Progenitor cell of endocrine pancreas (in vitro differentiated cells): ENCODE data around the gene KCTD4. TPM values are rescaled to one million over a fixed set of nuclear protein-coding genes. Genes with fewer than 3 reads are reported as not detected.

Experiments
- DNase-seq: peaks from one replicate; pipeline ENCODE4 v3.0.0; 2021; ENCODE audit warnings: low spot score; ENCODE audit not compliant: unreplicated experiment
- H3K27ac Mint-ChIP-seq: 2 replicates; pipeline ENCODE4 v1.8.0; 2021; ENCODE audit warnings: mild to moderate bottlenecking, moderate library complexity, mixed read lengths
- H3K27me3 Mint-ChIP-seq: 2 replicates; pipeline ENCODE4 v1.8.0; 2021; ENCODE audit warnings: mixed read lengths
- H3K36me3 Mint-ChIP-seq: 2 replicates; pipeline ENCODE4 v1.8.0; 2022; ENCODE audit warnings: mixed read lengths; ENCODE audit not compliant: insufficient read depth
- H3K4me1 Mint-ChIP-seq: 2 replicates; pipeline ENCODE4 v1.8.0; 2021; ENCODE audit warnings: low read depth, mixed read lengths
- H3K4me3 Mint-ChIP-seq: 2 replicates; pipeline ENCODE4 v1.8.0; 2021; ENCODE audit warnings: low read depth, mild to moderate bottlenecking, moderate library complexity, mixed read lengths
- H3K9me3 Mint-ChIP-seq: 2 replicates; pipeline ENCODE4 v1.8.0; 2021; ENCODE audit warnings: low read depth, mixed read lengths
- CTCF ChIP-seq: fragments of 200-600 bp; sonication (generic); IDR thresholded peaks from one replicate; pipeline ENCODE4 v1.5.0; 2021; ENCODE audit warnings: antibody characterized with exemption, mild to moderate bottlenecking; ENCODE audit not compliant: unreplicated experiment
- total RNA-seq: library from RNA; stranded (reverse); gene quantifications from 2 replicates; pipeline ENCODE4 v1.2.1, GENCODE V29; 2021

KCTD4 gene
- total RNA-seq, 1 donor from 2014 or later, result not detected

GRCh38 chr13:45149964-45150363 is 50.9 kb downstream of the KCTD4 start:
- no peak for DNase-seq
- Mint-ChIP-seq H3K36me3 (peaks cover 5% of the 10 kb centered on the region), H3K9me3 (no peaks in the 10 kb centered on the region), H3K27me3 (no peaks in the 10 kb centered on the region), H3K4me1 (no peaks in the 10 kb centered on the region), H3K4me3 (no peak overlapping the region), H3K27ac (no peak overlapping the region)
- no peak for TF ChIP-seq CTCF

GRCh38 chr13:45143346-45143751 is 57.5 kb downstream of the KCTD4 start:
- Mint-ChIP-seq H3K4me1 (peaks cover 5% of the 10 kb centered on the region), H3K9me3 (no peaks in the 10 kb centered on the region), H3K4me3 (no peak overlapping the region), H3K27ac (peak overlapping the region; percentile 54), H3K27me3 (no peaks in the 10 kb centered on the region), H3K36me3 (peaks cover 1% of the 10 kb centered on the region)
- TF ChIP-seq CTCF, result no peak
- DNase-seq, result no peak

Other genes starting within 250 kb of the KCTD4 start
- 8.4 and 8.8 TPM in 2 replicates for gene NUFIP1, start 211.6 kb downstream of the KCTD4 start, total RNA-seq
- 28.9 and 32.7 TPM in 2 replicates for gene GPALPP1, start 211.5 kb downstream of the KCTD4 start, total RNA-seq
- 22.5 and 24.8 TPM in 2 replicates for gene GTF2F2, start 80.5 kb downstream of the KCTD4 start, total RNA-seq
- gene TPT1, start 140.1 kb upstream of the KCTD4 start, total RNA-seq, result 3,243 and 3,333 TPM in 2 replicates
- 5.7 and 6.8 TPM in 2 replicates for gene SLC25A30, start 217.3 kb upstream of the KCTD4 start, total RNA-seq